Gastrocnemius medialis (tissue), 4 donors: Measurements from ENCODE around the gene CNOT10.

ENCODE experiments used
- CTCF ChIP-seq, 5 experiments: fragments of 450-650 bp in 3 of 5; fragments of 200-600 bp in 2 of 5; sonication (generic) in 2 of 5; IDR thresholded peaks in 4 of 5; conservative IDR thresholded peaks in 1 of 5; 1 replicate in 4 of 5; 2 replicates in 1 of 5; pipeline ENCODE4 v1.5.1; 2016 to 2019; ENCODE audit warnings: antibody characterized with exemption in 5 of 5, mild to moderate bottlenecking in 3 of 5, moderate library complexity in 3 of 5
- POLR2A ChIP-seq, 2 donors: fragments of 450-650 bp; IDR thresholded peaks; one replicate each; pipeline ENCODE4 v1.6.1; 2017; ENCODE audit warnings: antibody characterized with exemption in 2 of 2, mild to moderate bottlenecking in 2 of 2, moderate library complexity in 2 of 2

- no peak for TF ChIP-seq POLR2A (IDR thresholded peaks at IDR 0.05)
- peak in 2 of 5 experiments; percentile 4 to 32 for TF ChIP-seq CTCF (IDR thresholded peaks at IDR 0.05 in 4 of 5, conservative IDR thresholded peaks at IDR 0.05 in 1 of 5)
These were observed 48.7 kb downstream of the CNOT10 start for GRCh38 chr3:32733631-32734229.
